Mononuclear cell (primary cell): ENCODE data around the gene DYNC1H1. TPM values are rescaled to one million over a fixed set of nuclear protein-coding genes. Genes with fewer than 3 reads are reported as not detected.

ENCODE experiments used
- H3K27me3 ChIP-seq: 2 replicates; pipeline ENCODE4 v1.6.0; 2011; ENCODE audit warnings: low read length, control low read depth; ENCODE audit not compliant: insufficient read depth
- H3K4me1 ChIP-seq: 2 replicates; pipeline ENCODE4 v1.5.1; 2011; ENCODE audit warnings: mild to moderate bottlenecking, low read length, control low read depth; ENCODE audit not compliant: insufficient read depth
- H3K4me3 ChIP-seq: 2 replicates; pipeline ENCODE4 v1.5.1; 2011; ENCODE audit warnings: mild to moderate bottlenecking, low read length, moderate library complexity
- H3K9me3 ChIP-seq: 2 replicates; pipeline ENCODE4 v1.5.1; 2011; ENCODE audit warnings: low read depth, mild to moderate bottlenecking, control low read depth, low read length
- total RNA-seq: library from RNA; depleted of rRNA; stranded (reverse); fragments of >200 nt; gene quantifications from one replicate; pipeline ENCODE4 v1.2.3, GENCODE V29; 2012

The DYNC1H1 gene
- total RNA-seq, 1 donor, result 260 TPM

DNA sequence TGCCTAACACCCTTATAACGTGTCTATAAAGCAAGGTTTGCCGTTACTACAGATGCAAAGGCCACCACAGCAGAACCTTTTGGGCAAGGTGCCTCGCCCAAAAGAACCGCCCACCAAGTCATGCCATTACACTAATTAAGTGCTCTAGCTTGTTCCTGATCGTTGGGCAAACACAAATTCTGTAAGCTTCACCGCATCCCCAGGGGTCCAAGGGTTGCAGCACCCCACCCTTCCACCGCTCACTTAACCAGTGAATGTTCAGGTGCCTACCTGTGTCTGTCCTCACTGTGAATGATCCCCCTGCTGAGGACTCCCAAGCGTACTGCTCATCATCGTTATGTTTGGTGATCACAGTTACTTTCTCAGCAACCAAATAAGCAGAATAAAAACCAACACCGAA is 121.1 kb downstream of the DYNC1H1 start:
- Histone ChIP-seq H3K4me3 (peak overlapping the region; percentile 88), H3K4me1 (peaks cover 43% of the 10 kb centered on the region), H3K27me3 (no peaks in the 10 kb centered on the region), H3K9me3 (no peaks in the 10 kb centered on the region)

DNA sequence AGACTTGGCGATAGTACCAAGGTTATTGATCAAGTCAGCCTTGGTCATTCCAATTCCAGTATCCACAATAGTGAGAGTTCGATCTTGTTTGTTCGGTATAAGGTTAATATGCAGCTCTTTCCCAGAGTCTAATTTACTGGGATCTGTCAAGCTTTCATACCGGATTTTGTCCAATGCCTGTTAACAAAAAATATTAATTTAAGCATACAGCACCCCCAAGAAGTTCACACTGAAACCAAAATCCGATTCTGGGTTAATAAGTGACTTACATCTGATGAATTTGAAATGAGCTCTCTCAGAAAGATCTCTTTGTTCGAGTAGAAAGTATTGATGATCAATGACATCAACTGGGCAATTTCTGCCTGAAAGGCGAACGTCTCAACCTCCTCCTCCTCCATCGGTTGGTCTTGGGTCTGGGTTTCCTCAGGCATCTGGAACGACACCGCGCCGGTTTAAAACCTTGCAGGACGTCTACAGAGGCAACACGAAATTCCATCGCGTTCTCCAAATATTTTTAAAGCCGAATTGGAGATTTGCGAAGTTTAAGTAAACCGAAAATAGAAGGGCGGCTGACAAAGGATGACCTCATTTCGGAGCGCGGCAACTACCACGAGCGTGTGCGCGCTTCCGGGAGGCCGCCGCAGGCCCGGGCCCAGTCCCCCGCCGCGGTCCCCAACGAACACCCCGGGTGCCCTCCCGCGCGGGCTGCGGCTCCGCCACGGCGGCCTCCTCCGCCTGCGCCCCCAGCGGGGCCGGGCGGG is 121.8 kb downstream of the DYNC1H1 start:
- Histone ChIP-seq H3K27me3 (no peaks in the 10 kb centered on the region), H3K4me1 (peaks cover 43% of the 10 kb centered on the region), H3K9me3 (no peaks in the 10 kb centered on the region), H3K4me3 (peak overlapping the region; percentile 88)

DNA sequence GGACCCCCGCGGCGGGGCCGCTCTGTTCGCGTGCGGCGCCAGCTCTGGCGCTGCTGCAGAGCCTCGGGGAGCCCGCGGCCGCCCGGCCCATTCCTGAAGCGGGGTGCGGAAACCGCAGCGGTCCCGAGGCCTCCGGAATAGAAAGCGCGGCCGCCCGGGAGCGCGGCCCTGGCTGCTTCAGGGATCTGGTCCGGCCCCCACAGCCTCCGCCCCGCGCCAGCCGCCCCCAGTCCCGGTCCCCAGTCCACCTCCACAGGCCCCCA is 122.3 kb downstream of the DYNC1H1 start:
- Histone ChIP-seq H3K4me1 (peaks cover 43% of the 10 kb centered on the region), H3K9me3 (no peaks in the 10 kb centered on the region), H3K4me3 (peak overlapping the region; percentile 88), H3K27me3 (no peaks in the 10 kb centered on the region)

DNA sequence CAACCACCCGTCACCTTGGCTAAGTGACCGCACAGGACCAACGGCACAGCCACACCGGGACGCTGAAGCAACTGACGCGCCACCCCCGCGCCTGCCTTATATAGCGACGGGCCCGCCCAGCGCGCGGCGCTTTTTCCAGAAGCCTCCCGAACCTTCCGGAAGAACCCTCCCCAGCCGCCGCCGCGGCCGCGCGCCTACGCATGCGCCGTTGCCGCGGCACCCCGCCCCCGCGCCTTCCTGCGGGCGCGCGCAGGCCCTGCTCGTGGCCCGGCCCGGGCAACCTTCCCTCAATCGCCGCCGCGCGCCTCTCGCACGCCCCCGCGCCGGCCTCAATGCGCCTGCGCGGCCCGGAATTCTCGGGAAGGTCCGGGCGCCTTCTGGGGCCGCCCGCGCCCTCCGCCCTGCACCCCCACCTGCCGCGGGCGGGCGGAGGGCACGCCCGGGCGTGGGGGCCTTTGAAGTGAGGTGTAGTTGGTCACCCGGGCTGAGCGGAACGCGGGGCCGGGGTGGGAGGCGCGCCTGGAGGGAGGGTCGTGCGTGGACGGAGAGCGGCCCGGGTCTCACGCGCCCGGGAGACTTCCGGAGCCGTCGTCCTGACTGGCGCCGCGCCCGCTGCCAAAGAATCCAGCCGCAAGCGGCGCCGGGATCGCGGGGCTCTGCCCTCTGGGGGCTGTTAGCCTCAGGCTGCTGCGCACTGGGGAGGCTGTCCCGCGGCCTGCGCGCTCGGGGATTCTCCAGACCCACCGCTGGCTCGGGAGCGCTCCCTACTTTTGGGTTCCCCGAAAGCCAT is 122.8 kb downstream of the DYNC1H1 start, which contains the start of gene HSP90AA1:
TSS of gene HSP90AA1 (minus strand) at position 73 of the 790 bp plus-strand sequence. CDS start 666 bp downstream, outside the sequence.
- peak within 1 kb of the TSS; percentile 88 for H3K4me3 ChIP-seq
- H3K27me3 ChIP-seq, result no peaks in the 10 kb centered on the region
- no peaks in the 10 kb centered on the region for H3K9me3 ChIP-seq
- H3K4me1 ChIP-seq, result peaks cover 43% of the 10 kb centered on the region

DNA sequence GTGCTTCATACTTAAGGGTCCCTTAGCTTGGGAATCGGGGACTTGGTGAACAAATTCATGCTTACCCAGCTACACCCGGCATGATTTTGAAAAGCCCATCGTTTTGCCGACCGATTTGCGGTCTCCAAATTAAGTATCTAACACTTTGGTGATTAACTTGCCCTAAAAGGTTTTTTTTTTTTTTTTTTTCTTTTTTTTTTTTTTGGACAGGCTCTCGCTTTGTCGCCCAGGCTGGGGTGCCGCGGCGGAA is 123.3 kb downstream of the DYNC1H1 start:
- H3K9me3 ChIP-seq, result no peaks in the 10 kb centered on the region
- peaks cover 41% of the 10 kb centered on the region for H3K4me1 ChIP-seq
- H3K27me3 ChIP-seq, result no peaks in the 10 kb centered on the region
- H3K4me3 ChIP-seq, result peak overlapping the region; percentile 88

DNA sequence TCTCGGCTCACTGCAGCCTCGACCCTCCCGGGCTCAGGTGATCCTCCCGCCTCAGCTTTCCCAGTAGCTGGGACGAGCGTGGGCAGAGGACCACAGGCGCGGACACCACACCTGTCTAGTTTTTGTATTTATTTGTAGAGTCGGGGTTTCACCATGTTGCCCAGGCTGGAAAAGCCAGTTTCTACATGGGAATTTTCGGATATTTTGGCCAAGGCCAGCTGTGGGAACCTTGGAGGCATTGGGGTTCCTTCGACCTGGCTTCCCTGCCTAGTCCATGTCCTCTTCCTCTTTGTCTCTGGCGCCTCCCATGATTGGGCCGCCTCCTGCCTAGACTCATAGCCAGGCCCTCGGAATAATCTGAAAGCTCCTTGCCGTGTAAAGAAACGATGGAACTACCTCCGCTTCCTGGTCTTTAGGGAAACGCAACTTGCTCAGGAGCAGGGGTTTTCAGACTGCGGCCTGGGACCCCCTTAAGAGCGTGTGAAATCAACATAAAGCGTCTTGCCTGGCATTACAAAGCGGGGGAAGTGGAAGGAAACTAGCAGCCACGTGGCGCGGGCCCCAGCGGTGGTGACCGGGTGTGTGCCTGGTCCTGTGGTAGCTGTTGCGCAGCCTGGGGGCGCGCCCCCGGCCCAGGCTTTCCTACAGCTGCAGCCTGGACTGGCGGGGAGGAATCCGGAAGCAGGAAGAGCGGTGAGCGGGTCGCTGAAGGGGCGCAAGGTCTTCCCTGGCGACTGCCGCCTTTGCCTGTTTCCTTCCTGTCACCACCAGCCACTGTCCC is 123.8 kb downstream of the DYNC1H1 start:
- Histone ChIP-seq H3K27me3 (no peaks in the 10 kb centered on the region), H3K4me1 (peaks cover 40% of the 10 kb centered on the region), H3K4me3 (peak overlapping the region; percentile 88), H3K9me3 (no peaks in the 10 kb centered on the region)

DNA sequence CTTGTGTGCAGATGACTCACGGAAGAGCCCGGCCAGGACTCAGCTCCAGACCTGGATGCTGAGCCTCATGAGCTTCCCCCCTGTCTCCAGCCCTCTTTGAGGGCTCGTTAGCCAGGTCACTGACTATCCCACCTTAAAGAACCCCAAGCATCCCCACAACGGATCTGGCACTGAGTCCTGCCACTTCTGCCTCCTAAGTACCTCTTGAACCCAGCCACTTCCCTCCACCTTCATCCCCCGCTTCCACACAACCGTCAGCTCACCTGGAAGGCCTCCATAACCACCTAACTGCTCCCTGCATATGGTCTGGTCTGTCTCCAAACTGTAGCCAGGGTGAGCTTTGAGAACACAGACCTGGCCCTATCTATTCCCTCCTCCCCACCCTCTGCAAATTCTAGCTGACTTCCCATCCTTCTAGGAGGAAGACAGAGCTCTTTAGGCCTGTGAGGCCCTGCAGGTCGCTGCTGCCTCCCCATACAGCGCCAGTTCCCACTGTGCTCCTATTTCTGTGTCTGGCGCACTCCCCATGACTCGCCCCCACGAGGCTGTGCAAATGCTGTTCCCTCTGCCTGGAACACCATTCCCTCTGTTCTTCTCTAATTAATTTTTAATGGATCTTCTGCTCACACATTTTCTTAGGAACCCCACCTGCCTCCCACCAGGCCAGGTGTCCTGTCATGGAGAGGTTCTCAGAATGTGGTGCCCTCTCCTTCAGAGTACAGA is 125.4 kb downstream of the DYNC1H1 start:
- H3K9me3 ChIP-seq, result no peaks in the 10 kb centered on the region
- no peaks in the 10 kb centered on the region for H3K27me3 ChIP-seq
- H3K4me3 ChIP-seq, result no peak overlapping the region
- peaks cover 28% of the 10 kb centered on the region for H3K4me1 ChIP-seq

DNA sequence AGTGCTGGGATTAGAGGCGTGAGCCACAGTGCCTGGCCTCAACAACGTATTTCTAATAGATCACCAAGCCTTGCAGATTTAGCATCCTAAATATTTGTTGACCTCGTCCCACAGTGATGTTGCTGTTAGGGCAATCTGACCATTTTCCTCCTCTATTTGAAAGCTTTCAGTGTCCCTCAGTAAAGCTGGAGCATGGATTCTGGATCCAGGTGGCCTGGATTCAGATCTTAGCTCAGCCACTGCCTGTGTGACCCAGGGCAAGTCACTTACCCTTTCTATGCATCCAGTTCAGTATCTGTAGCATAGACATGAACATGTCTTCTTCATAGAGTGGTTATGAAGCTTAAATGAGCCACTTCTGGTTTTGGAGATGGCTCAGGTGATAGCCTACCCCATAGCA is 126.3 kb downstream of the DYNC1H1 start:
- Histone ChIP-seq H3K27me3 (no peaks in the 10 kb centered on the region), H3K9me3 (no peaks in the 10 kb centered on the region), H3K4me3 (no peak overlapping the region), H3K4me1 (peaks cover 19% of the 10 kb centered on the region)

DNA sequence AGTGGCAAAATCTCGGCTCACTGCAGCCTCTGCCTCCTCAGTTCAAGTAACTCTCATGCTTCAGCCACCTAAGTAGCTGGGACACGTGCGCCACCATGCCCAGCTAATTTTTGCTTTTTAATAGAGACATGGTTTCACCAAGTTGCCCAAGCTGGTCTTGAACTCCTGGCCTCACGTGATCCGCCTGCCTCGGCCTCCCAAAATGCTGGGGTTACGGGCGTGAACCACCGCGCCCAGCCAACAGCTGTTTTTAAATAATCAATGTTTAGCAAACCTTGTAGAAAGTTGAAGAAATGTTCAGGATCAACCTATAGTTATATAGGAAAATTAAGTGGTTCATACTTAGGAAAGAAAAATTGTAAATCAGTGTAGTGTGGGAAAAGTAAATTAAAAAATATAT is 128.4 kb downstream of the DYNC1H1 start:
- H3K27me3 ChIP-seq, result no peaks in the 10 kb centered on the region
- peaks cover 10% of the 10 kb centered on the region for H3K4me1 ChIP-seq
- H3K9me3 ChIP-seq, result no peaks in the 10 kb centered on the region
- no peak overlapping the region for H3K4me3 ChIP-seq

DNA sequence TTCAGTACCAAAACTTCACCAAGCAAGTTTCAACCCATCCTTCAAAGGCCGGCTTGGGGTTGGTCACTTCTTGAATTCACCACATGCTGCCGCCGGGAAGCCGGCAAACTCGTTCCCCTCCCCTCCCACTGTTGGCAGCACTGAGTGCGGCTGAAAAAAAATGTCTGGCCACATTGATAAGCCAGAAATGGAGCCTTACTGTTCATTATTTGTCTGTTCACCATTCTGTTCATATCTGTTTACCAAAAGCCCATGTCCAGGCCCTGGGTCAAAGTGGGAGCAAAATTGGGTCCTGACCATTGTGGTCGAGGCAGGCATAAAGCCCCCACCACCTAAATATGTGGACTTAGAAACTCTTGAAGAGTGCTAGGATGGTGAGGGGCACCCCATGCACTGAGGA is 129.7 kb downstream of the DYNC1H1 start:
- Histone ChIP-seq H3K4me1 (no peaks in the 10 kb centered on the region), H3K4me3 (no peak overlapping the region)

DNA sequence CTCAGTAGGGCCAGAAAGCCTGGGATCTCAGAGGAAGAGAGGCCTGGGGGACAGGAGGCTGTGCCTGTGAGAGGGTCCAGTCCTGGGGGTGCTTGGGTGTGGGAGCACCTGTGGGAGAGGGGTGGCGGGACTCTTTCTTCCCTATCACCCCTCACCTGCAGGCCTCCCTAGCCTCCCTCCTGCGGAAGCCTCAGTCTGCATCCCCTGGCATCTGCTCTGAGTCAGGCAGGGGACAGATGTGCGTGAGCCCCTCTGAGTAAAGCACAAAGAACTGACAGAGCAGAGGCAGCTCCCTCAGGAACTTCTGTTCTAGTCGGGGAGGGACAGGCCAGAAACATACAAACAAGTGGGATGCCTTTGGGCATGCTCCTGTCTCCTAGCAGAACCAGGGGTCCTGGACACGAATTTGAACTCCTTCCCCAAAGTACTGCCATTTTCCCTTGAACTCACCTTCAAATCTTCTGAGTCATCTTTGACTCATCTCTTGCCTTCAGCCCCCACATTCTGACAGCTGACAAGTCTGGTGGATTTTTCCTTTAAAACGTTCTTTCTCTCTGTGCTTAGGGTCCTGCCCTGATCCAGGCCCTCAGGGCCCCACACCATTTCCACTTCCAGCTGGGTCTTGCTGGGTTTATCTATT is 131.0 kb downstream of the DYNC1H1 start:
- no peak overlapping the region for H3K4me3 ChIP-seq
- no peaks in the 10 kb centered on the region for H3K9me3 ChIP-seq
- H3K4me1 ChIP-seq, result no peaks in the 10 kb centered on the region
- H3K27me3 ChIP-seq, result no peaks in the 10 kb centered on the region

More for the DNA sequence above, 129.7 kb downstream of the DYNC1H1 start:
- Histone ChIP-seq H3K27me3 (no peaks in the 10 kb centered on the region), H3K9me3 (no peaks in the 10 kb centered on the region)

DNA sequence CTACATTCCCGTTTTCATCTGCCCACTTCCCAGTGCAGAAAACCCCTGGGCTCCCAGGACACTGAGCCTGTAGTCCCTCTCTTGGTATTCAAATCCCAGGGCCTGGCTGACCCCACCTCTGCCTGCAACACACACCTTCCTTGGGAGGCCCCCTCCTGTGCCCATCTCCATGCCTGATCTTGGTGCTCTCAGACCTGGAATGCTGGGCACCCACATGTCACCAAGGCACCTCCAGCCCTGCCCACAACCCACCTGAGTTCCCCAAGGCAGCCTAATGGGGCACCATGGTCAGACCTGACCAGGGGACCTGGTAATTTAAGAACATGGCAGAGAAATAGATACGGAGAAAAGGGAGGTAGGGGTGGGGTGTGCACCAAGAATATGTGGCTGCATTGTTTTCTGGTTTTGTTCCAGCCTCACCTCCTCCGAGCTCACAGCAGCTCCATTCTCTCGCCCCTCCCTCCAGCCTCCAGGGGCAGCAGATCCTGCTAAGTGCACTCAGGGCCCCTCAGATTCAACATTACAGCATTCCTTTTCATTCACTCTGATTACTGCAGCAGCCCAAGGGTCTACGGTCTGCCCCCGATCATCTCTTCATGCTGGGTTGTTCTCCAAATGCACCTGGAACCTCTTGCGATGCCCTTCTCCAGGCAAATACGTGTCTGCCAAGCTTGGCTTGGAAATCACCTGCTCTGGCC is 131.6 kb downstream of the DYNC1H1 start:
- Histone ChIP-seq H3K27me3 (no peaks in the 10 kb centered on the region), H3K4me1 (no peaks in the 10 kb centered on the region), H3K4me3 (no peak overlapping the region), H3K9me3 (no peaks in the 10 kb centered on the region)

DNA sequence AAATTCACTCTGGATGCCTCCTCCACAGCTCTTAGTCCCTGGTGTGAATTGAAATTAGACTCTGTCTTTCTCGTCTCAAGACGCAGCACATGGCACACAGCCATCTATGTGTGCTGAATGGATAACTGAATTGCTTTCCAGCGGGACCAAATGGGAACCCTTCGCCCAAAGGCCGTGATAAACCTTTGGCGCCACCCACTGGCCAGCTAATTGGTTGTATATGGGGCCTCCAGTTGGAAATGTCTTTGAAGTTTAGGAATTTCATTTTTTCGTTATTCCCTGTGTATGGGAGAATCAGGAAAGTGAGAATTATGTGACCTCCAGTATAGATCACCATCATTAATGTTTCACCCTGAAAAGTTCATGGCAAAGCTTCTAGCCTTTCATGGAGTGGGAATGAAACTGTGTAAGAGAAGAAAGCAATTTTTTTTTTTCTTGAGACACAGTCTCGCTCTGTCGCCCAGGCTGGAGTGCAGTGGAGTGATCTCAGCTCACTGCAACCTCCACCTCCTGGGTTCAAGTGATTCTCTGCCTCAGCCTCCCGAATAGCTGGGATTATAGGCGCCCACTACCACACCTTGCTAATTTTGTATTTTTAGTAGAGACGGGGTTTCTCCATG is 132.3 kb downstream of the DYNC1H1 start:
- Histone ChIP-seq H3K4me1 (no peaks in the 10 kb centered on the region), H3K27me3 (no peaks in the 10 kb centered on the region), H3K9me3 (no peaks in the 10 kb centered on the region), H3K4me3 (no peak overlapping the region)
